ENCODE measurements around the gene PRPSAP1. TPM values are rescaled to one million over a fixed set of nuclear protein-coding genes. Genes with fewer than 3 reads are reported as not detected.

The PRPSAP1 gene
- total RNA-seq, 3 donors from 2014 or later (not counting 1 experiment from before 2014, with no cell fraction given) = 32.9 to 45.2 (median 41.5) TPM

- Mint-ChIP-seq H3K4me3 (peak overlapping the region; percentile 94), H3K9me3 (no peaks in the 10 kb centered on the region), H3K27me3 (ENCODE audit: low read depth in 2 of 2) (no peaks in the 10 kb centered on the region), H3K4me1 (peaks cover 61 to 70% of the 10 kb centered on the region in 2 donors), H3K27ac (peak overlapping the region; percentile 99), H3K36me3 (no peaks in the 10 kb centered on the region)
- peaks cover 13% of the 10 kb centered on the region for H3K36me3 ChIP-seq (ENCODE audit: control insufficient read depth, insufficient read depth, low read length)
- H3K27me3 ChIP-seq (ENCODE audit: control insufficient read depth, insufficient read depth, low read length) = no peaks in the 10 kb centered on the region
- intact Hi-C loops (cut with micrococcal nuclease) = loop anchor here (5.0 to 10.0 kb wide), 5 partner anchors 124 to 1618 kb away; partner anchors contain the start of genes FOXJ1, MFSD11, SRSF2 and UNK
- peak in 1 of 2 donors; percentile 60 for DNase-seq
- 3% methylated on average over 10 of the region's 12 CpGs for WGBS (ENCODE audit: insufficient coverage)
- no peak for TF ChIP-seq CTCF (IDR thresholded peaks at IDR 0.05)
- H3K4me1 ChIP-seq (ENCODE audit: control insufficient read depth, insufficient read depth, low read length) = peaks cover 84% of the 10 kb centered on the region
- H3K9me3 ChIP-seq (ENCODE audit: control insufficient read depth, insufficient read depth, low read length) = no peaks in the 10 kb centered on the region
- peak overlapping the region; percentile 61 for H3K4me3 ChIP-seq (ENCODE audit: low read length)
- H3K27ac ChIP-seq (ENCODE audit: low read length) = peak overlapping the region; percentile 77
- no peak for ATAC-seq
Measured at GRCh38 chr17:76266244-76266938, 87.3 kb downstream of the PRPSAP1 start.

- Histone ChIP-seq H3K27me3 (ENCODE audit: control insufficient read depth, insufficient read depth, low read length) (no peaks in the 10 kb centered on the region), H3K27ac (ENCODE audit: low read length) (peak overlapping the region; percentile 77), H3K4me3 (ENCODE audit: low read length) (peak overlapping the region; percentile 61), H3K4me1 (ENCODE audit: control insufficient read depth, insufficient read depth, low read length) (peaks cover 80% of the 10 kb centered on the region), H3K36me3 (ENCODE audit: control insufficient read depth, insufficient read depth, low read length) (peaks cover 11% of the 10 kb centered on the region), H3K9me3 (ENCODE audit: control insufficient read depth, insufficient read depth, low read length) (no peaks in the 10 kb centered on the region)
- H3K4me1 Mint-ChIP-seq = peaks cover 60 to 63% of the 10 kb centered on the region in 2 donors
- ATAC-seq (no peak), DNase-seq (peak; percentile 62 to 80)
- intact Hi-C loops (cut with micrococcal nuclease) = loop anchor here (5.0 to 10.0 kb wide), 5 partner anchors 123 to 1619 kb away; partner anchors contain the start of genes FOXJ1, MFSD11, SRSF2 and UNK
- no peak for TF ChIP-seq CTCF (IDR thresholded peaks at IDR 0.05)
- H3K27ac Mint-ChIP-seq = peak overlapping the region; percentile 99
- WGBS (ENCODE audit: insufficient coverage) = under 1% methylated on average over 76 of the region's 76 CpGs
- H3K4me3 Mint-ChIP-seq = peak overlapping the region; percentile 94
- no peaks in the 10 kb centered on the region for H3K36me3 Mint-ChIP-seq
- no peaks in the 10 kb centered on the region for H3K27me3 Mint-ChIP-seq (ENCODE audit: low read depth in 2 of 2)
- H3K9me3 Mint-ChIP-seq = no peaks in the 10 kb centered on the region
Measured at GRCh38 chr17:76265624-76266243, 88.0 kb downstream of the PRPSAP1 start.

GRCh38 chr17:76264755-76265623 is 88.7 kb downstream of the PRPSAP1 start, which contains the start of gene UBALD2:
UBALD2 (plus strand) TSS chr17:76265348; CDS start chr17:76265506, 158 bp downstream.
- Mint-ChIP-seq H3K27ac (peak within 1 kb of the TSS; percentile 99), H3K36me3 (no peaks in the 10 kb centered on the region), H3K9me3 (no peaks in the 10 kb centered on the region), H3K4me1 (peaks cover 60% of the 10 kb centered on the region in 2 donors), H3K27me3 (ENCODE audit: low read depth in 2 of 2) (no peaks in the 10 kb centered on the region), H3K4me3 (peak within 1 kb of the TSS; percentile 94)
- WGBS (ENCODE audit: insufficient coverage) = under 1% methylated on average over 94 of the region's 94 CpGs
- H3K4me3 ChIP-seq (ENCODE audit: low read length) = peak within 1 kb of the TSS; percentile 61
- H3K27me3 ChIP-seq (ENCODE audit: control insufficient read depth, insufficient read depth, low read length) = no peaks in the 10 kb centered on the region
- peaks cover 9% of the 10 kb centered on the region for H3K36me3 ChIP-seq (ENCODE audit: control insufficient read depth, insufficient read depth, low read length)
- H3K9me3 ChIP-seq (ENCODE audit: control insufficient read depth, insufficient read depth, low read length) = no peaks in the 10 kb centered on the region
- peak; percentile 98 to 99 for DNase-seq
- peaks cover 74% of the 10 kb centered on the region for H3K4me1 ChIP-seq (ENCODE audit: control insufficient read depth, insufficient read depth, low read length)
- ATAC-seq = peak; percentile 72 to 92 (median 82)
- H3K27ac ChIP-seq (ENCODE audit: low read length) = peak within 1 kb of the TSS; percentile 77
- intact Hi-C loops (cut with micrococcal nuclease) = loop anchor here (1.0 to 10.0 kb wide), 8 partner anchors 7 to 1620 kb away; partner anchors contain the start of genes FOXJ1, MFSD11, SRSF2 and UNK
- TF ChIP-seq CTCF (IDR thresholded peaks at IDR 0.05) = no peak
